Naive thymus-derived CD4-positive, alpha-beta T cell (primary cell): ENCODE measurements around the gene DPH7. TPM values are rescaled to one million over a fixed set of nuclear protein-coding genes. Genes with fewer than 3 reads are reported as not detected.

Experiments
- ATAC-seq: fragments of 150-1000 bp; cut with Tn5 transposase; 2 replicates; pipeline ENCODE4 v1.10.0; 2021; ENCODE audit warnings: mild to moderate bottlenecking, moderate library complexity
- CTCF ChIA-PET: fragments of 350-600 bp; sonication (Branson Sonifier 250); formaldehyde crosslinking; loops from one replicate; lab custom pipeline; 2021; ENCODE audit warnings: antibody characterized with exemption; lab: Charles Lee
- POLR2A ChIA-PET: fragments of 350-600 bp; sonication (Branson Sonifier 250); formaldehyde crosslinking; loops from one replicate; lab custom pipeline; 2021; ENCODE audit warnings: antibody characterized with exemption, inconsistent platforms; lab: Charles Lee
- DNase-seq, 9 donors: peaks; one replicate each; pipeline versions ENCODE4 v3.0.0 to v3.0.0-alpha.2; 2020 to 2022; ENCODE audit warnings: mixed read lengths in 1 of 9
- H3K27ac ChIP-seq: one replicate; pipeline ENCODE4 v1.7.0; 2013; ENCODE audit warnings: mild to moderate bottlenecking, low read depth, low read length, moderate library complexity
- H3K27me3 ChIP-seq, 2 donors: one replicate each; pipeline ENCODE4 v1.7.0; 2013; ENCODE audit warnings: low read length in 2 of 2, mild to moderate bottlenecking in 2 of 2, moderate library complexity in 2 of 2; ENCODE audit not compliant: control insufficient read depth in 2 of 2, insufficient read depth in 2 of 2
- H3K36me3 ChIP-seq, 3 experiments: 1 replicate in 2 of 3; 2 replicates in 1 of 3; pipeline ENCODE4 v1.7.0; 2013; ENCODE audit warnings: low read length in 3 of 3, mild to moderate bottlenecking in 3 of 3, moderate library complexity in 1 of 3; ENCODE audit not compliant: insufficient read depth in 3 of 3, control insufficient read depth in 2 of 3
- H3K4me1 ChIP-seq, 2 donors: one replicate each; pipeline ENCODE4 v1.7.0; 2013; ENCODE audit warnings: low read length in 2 of 2, mild to moderate bottlenecking in 2 of 2, moderate library complexity in 1 of 2; ENCODE audit not compliant: control insufficient read depth in 2 of 2, insufficient read depth in 2 of 2
- H3K4me3 ChIP-seq: 2 replicates; pipeline ENCODE4 v1.7.0; 2013; ENCODE audit warnings: mild to moderate bottlenecking, low read length
- H3K9me3 ChIP-seq, 3 experiments: 1 replicate in 2 of 3; 2 replicates in 1 of 3; pipeline ENCODE4 v1.7.0; 2013; ENCODE audit warnings: low read length in 3 of 3; ENCODE audit not compliant: control insufficient read depth in 2 of 3
- H3K27ac Mint-ChIP-seq, 9 donors: one replicate each; pipeline ENCODE4 v1.8.0; 2020 to 2022; ENCODE audit warnings: mixed read lengths in 9 of 9, mild to moderate bottlenecking in 8 of 9, moderate library complexity in 5 of 9, inconsistent platforms in 2 of 9
- H3K27me3 Mint-ChIP-seq, 5 donors: one replicate each; pipeline ENCODE4 v1.8.0; 2021 to 2022; ENCODE audit warnings: mixed read lengths in 5 of 5, mild to moderate bottlenecking in 1 of 5
- H3K36me3 Mint-ChIP-seq, 5 donors: one replicate each; pipeline ENCODE4 v1.8.0; 2020 to 2022; ENCODE audit warnings: mixed read lengths in 5 of 5, mild to moderate bottlenecking in 3 of 5, inconsistent platforms in 1 of 5
- H3K4me1 Mint-ChIP-seq, 7 donors: one replicate each; pipeline ENCODE4 v1.8.0; 2020 to 2022; ENCODE audit warnings: mixed read lengths in 7 of 7, mild to moderate bottlenecking in 3 of 7, inconsistent platforms in 1 of 7
- H3K4me3 Mint-ChIP-seq, 10 donors: one replicate each; pipeline ENCODE4 v1.8.0; 2020 to 2022; ENCODE audit warnings: mild to moderate bottlenecking in 10 of 10, mixed read lengths in 10 of 10, moderate library complexity in 6 of 10, inconsistent platforms in 2 of 10
- H3K9me3 Mint-ChIP-seq, 11 donors: one replicate each; pipeline ENCODE4 v1.8.0; 2020 to 2022; ENCODE audit warnings: mixed read lengths in 11 of 11, mild to moderate bottlenecking in 4 of 11, inconsistent platforms in 1 of 11, moderate library complexity in 1 of 11
- intact Hi-C, 2 donors: fragments of 100-400 bp; cut with micrococcal nuclease; formaldehyde crosslinking; loops; one replicate each; pipeline ENCODE4 v1.15.1; 2023
- polyA plus RNA-seq, 2 donors: library from polyadenylated mRNA; unstranded; fragments of 300-500 nt; fragmentation: Illumina TruSeq; gene quantifications; one replicate each; pipeline ENCODE4 v1.2.3, GENCODE V29; 2021
- total RNA-seq, 6 experiments: library from RNA in 5 of 6; stranded (reverse) in 5 of 6; gene quantifications; 1 replicate in 5 of 6; 2 replicates in 1 of 6; pipeline ENCODE4 v1.2.3 and lab custom pipeline; 2021 to 2026

DPH7 gene
- total and polyA plus RNA-seq, 7 experiments from 2014 or later, result 29.7 to 77.5 (median 47.8) TPM

DNA sequence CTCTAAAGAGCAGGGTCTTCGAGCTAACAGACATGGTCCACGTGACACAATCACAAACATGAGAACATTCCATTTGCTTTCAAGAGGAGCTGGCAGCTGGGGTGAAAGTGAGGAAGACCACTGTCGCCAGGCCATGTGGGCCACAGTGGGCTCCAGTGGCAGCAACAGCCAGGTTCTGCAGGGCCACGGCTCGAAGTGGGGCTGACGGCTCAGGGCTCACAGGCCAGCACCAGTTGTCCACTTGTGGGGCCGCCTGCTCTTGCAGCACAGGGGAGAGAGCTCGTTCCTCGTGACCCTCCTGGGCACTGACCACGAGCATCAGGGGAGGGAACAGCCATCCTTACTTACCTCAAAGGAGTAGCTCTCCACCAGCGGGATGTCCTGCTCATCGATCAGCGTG lies 9.6 kb upstream of the DPH7 start:
- Mint-ChIP-seq H3K9me3 (no peaks in the 10 kb centered on the region), H3K4me1 (peaks cover 7 to 27% (median 16%) of the 10 kb centered on the region in 7 donors), H3K4me3 (peak overlapping the region; percentile 49 to 90 (median 75)), H3K27me3 (no peaks in the 10 kb centered on the region), H3K36me3 (peaks cover 0 to 22% (median 8%) of the 10 kb centered on the region in 5 donors), H3K27ac (peak overlapping the region in 2 of 9 donors; percentile 24 to 78)
- peaks cover 0 to 12% of the 10 kb centered on the region in 2 donors for H3K4me1 ChIP-seq
- no peaks in the 10 kb centered on the region for H3K9me3 ChIP-seq
- no peak overlapping the region for H3K4me3 ChIP-seq
- DNase-seq, result no peak
- H3K36me3 ChIP-seq, result peaks cover 0 to 48% (median 0%) of the 10 kb centered on the region in 3 experiments
- no peaks in the 10 kb centered on the region for H3K27me3 ChIP-seq
- no peak overlapping the region for H3K27ac ChIP-seq
- POLR2A ChIA-PET, result interaction anchor here (0.9 to 1.2 kb wide), 3 partner anchors 7 to 31 kb away, joined by 4 to 5 read pairs (median 4); partner anchors contain the start of gene EHMT1
- CTCF ChIA-PET, result interaction anchor here (1.0 to 1.2 kb wide), 2 partner anchors 9 to 40 kb away, joined by 4 read pairs; no protein-coding TSS in a partner anchor
- intact Hi-C loops, result no loop called here
- no peak for ATAC-seq

DNA sequence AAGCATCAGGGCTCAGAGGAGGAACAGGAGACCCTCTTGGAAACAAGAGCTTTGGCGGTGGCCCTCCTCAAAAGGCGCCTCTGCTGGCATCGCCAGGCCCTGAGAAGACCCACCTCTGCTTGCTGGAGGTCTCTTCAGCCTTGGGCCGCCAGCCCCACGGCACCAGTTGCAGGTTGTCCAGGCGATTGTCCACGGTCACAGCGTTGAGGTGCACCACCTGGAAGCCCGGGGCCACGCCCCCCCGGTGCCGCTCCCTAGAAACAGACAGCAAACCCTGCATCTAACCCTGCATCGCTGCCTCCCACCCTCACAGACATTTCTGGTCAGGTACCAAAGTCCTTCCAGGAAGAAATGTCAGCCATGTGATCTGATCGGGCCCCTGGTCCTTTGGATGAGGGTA lies 8.1 kb upstream of the DPH7 start:
- CTCF ChIA-PET, result interaction anchor here (0.8 kb wide), 1 partner anchor 8 kb away, joined by 4 read pairs; no protein-coding TSS in a partner anchor
- POLR2A ChIA-PET, result no interaction called here
- peaks cover 0 to 28% (median 8%) of the 10 kb centered on the region in 5 donors for H3K36me3 Mint-ChIP-seq

DNA sequence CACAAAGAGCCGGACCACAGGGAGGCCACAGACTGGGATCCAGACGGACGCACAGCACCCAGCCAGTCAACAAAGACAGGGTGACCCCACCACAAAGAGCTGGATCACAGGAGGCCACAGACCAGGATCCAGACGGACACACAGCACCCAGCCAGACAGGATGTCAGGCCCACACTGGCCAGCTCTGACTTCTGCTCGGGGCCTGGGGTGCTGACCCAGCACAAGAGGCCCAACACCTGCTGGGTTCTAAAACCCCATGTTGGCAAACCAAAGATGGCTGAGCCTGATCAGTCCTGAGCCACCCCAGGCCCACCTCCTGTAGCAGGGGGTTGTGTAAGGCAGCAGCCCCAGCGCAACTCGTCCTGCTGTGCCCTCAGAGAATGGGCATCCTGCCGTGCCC lies 5.2 kb upstream of the DPH7 start:
- no peaks in the 10 kb centered on the region for H3K9me3 ChIP-seq
- peaks cover 3 to 10% of the 10 kb centered on the region in 2 donors for H3K4me1 ChIP-seq
- intact Hi-C loops, result no loop called here
- POLR2A ChIA-PET, result interaction anchor here (0.6 kb wide), 1 partner anchor 19 kb away, joined by 3 read pairs; no protein-coding TSS in a partner anchor
- Mint-ChIP-seq H3K9me3 (no peaks in the 10 kb centered on the region), H3K27ac (peak overlapping the region in 1 of 9 donors; percentile 47), H3K4me3 (no peak overlapping the region), H3K27me3 (no peaks in the 10 kb centered on the region), H3K4me1 (peaks cover 4 to 22% (median 11%) of the 10 kb centered on the region in 7 donors), H3K36me3 (peaks cover 0 to 28% (median 8%) of the 10 kb centered on the region in 5 donors)
- no peak overlapping the region for H3K4me3 ChIP-seq
- no peak for DNase-seq
- CTCF ChIA-PET, result no interaction called here
- ATAC-seq, result no peak
- H3K27me3 ChIP-seq, result no peaks in the 10 kb centered on the region
- peaks cover 0 to 71% (median 0%) of the 10 kb centered on the region in 3 experiments for H3K36me3 ChIP-seq
- no peak overlapping the region for H3K27ac ChIP-seq

More for the DNA sequence above, 8.1 kb upstream of the DPH7 start:
- Mint-ChIP-seq H3K27ac (no peak overlapping the region), H3K27me3 (no peaks in the 10 kb centered on the region), H3K4me3 (no peak overlapping the region), H3K4me1 (peaks cover 7 to 27% (median 16%) of the 10 kb centered on the region in 7 donors), H3K9me3 (no peaks in the 10 kb centered on the region)
- Histone ChIP-seq H3K9me3 (no peaks in the 10 kb centered on the region), H3K36me3 (peaks cover 0 to 61% (median 0%) of the 10 kb centered on the region in 3 experiments), H3K27me3 (no peaks in the 10 kb centered on the region), H3K4me3 (no peak overlapping the region), H3K4me1 (peaks cover 0 to 12% of the 10 kb centered on the region in 2 donors), H3K27ac (no peak overlapping the region)
- DNase-seq (no peak), ATAC-seq (no peak)
- intact Hi-C loops, result no loop called here

DNA sequence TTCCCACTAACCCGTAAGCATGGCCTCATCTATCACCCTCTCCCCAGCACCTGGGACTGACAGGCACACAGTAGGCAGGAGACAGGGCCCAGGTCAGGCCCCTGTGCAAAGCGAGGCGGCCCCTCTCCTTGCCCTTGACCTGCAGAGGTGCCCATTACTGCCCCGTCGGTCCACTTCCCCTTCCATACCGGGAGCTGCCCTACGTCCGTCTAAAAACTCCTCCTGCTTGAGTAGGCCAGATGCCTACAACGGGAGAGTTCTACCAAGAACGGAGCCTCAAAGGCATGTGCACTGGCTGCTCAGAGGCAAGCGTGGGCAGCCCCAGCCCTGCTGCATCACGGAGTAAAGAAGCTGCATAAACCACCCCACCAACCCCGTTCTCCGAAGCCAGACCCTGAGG lies 4.6 kb upstream of the DPH7 start:
- ATAC-seq (no peak), DNase-seq (no peak)
- Mint-ChIP-seq H3K4me1 (peaks cover 4 to 18% (median 12%) of the 10 kb centered on the region in 7 donors), H3K9me3 (no peaks in the 10 kb centered on the region), H3K27ac (peak overlapping the region in 1 of 9 donors; percentile 47), H3K27me3 (no peaks in the 10 kb centered on the region), H3K4me3 (peak overlapping the region in 1 of 10 donors; percentile 41), H3K36me3 (peaks cover 0 to 27% (median 8%) of the 10 kb centered on the region in 5 donors)
- Histone ChIP-seq H3K4me1 (peaks cover 6% of the 10 kb centered on the region in 2 donors), H3K36me3 (peaks cover 0 to 68% (median 0%) of the 10 kb centered on the region in 3 experiments), H3K4me3 (no peak overlapping the region), H3K27ac (no peak overlapping the region), H3K27me3 (no peaks in the 10 kb centered on the region), H3K9me3 (no peaks in the 10 kb centered on the region)
- POLR2A ChIA-PET, result no interaction called here
- CTCF ChIA-PET, result no interaction called here
- intact Hi-C loops, result no loop called here

DNA sequence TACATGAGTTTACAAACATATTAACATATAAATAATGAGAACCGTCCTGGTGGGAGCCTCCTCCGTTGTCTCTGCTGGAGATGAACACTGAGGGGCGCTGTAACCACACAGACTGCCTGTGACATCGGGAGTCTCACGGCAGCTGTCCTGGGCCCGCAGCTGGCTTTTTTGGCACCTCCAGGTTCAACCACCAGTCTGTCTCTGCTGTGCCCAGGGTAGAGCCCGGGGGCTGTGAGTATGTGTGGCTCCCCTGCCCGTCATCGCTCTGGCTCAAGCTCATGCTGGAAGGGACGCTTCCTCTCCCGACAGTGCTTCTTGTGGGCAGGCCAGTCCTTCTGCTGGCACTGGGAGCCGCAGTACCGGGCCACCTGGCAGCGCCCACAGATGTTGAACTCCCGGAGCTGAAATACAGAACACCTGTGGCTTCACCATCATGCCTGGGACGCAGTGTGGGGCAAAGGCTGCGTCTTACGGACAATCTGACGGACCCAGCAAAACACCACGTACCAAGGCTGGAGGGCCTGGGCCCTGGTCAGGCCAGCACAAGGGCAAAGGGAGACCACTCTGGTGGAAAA lies 3.6 kb upstream of the DPH7 start:
- ATAC-seq (no peak), DNase-seq (no peak)
- no peaks in the 10 kb centered on the region for H3K9me3 Mint-ChIP-seq
- no peaks in the 10 kb centered on the region for H3K27me3 ChIP-seq
- peaks cover 8 to 12% of the 10 kb centered on the region in 2 donors for H3K4me1 ChIP-seq
- no peak overlapping the region for H3K4me3 ChIP-seq
- peaks cover 0 to 17% (median 12%) of the 10 kb centered on the region in 7 donors for H3K4me1 Mint-ChIP-seq
- intact Hi-C loops, result no loop called here
- H3K36me3 Mint-ChIP-seq, result peaks cover 0 to 18% (median 5%) of the 10 kb centered on the region in 5 donors
- POLR2A ChIA-PET, result interaction anchor here (1.3 kb wide), 1 partner anchor 36 kb away, joined by 4 read pairs; the partner anchor contains the start of gene EHMT1
- H3K4me3 Mint-ChIP-seq, result no peak overlapping the region
- H3K27me3 Mint-ChIP-seq, result no peaks in the 10 kb centered on the region
- CTCF ChIA-PET, result no interaction called here
- no peak overlapping the region for H3K27ac Mint-ChIP-seq
- H3K36me3 ChIP-seq, result peaks cover 0 to 59% (median 0%) of the 10 kb centered on the region in 3 experiments
- no peak overlapping the region for H3K27ac ChIP-seq
- no peaks in the 10 kb centered on the region for H3K9me3 ChIP-seq

DNA sequence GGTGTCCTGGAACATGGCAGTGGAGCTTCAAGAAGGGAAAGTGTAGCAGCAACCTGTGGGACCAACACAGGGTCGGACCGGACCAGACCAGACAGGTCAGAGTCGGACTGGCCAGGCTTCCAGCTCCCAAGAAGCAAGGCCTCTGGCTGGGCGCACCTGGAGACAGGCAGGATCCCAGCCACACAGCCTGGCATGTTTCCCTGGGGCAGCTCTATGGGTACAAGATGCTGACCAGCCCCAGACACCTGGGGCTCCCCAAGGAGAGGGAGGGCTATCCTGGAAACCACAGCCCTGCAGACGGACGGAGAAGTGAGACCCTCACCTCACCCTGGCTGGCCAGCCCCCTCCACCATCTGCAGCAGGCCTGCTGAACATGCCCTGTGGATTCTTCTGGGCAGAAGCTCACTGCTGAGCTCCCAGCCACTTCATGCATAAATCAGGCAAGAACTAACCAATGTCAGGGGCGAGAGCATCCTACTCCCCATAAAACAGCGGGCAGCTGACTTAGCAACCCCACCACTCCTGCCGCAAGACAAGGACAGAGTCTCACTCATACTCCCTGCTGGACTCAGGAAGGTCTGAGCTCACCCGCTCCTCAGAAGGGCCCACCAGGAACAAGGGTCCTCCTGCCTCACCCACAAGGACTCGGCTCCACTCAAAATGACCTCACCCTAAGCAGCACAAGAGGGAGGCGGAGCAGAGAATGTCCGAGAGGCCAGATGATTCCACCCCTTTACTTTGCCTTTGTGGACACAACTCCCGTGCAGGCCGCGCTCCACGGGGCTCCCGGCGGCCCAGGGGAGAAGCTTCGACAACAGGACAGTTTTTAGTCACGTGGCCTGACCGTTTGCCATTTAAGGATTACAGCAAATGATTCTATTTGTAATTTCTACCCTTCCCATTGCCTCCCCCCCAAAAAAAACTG lies 2.9 kb upstream of the DPH7 start:
- no peak overlapping the region for H3K27ac Mint-ChIP-seq
- no peaks in the 10 kb centered on the region for H3K27me3 Mint-ChIP-seq
- H3K4me3 Mint-ChIP-seq, result peak overlapping the region in 1 of 10 donors; percentile 34
- Histone ChIP-seq H3K4me1 (peaks cover 8 to 13% of the 10 kb centered on the region in 2 donors), H3K27me3 (no peaks in the 10 kb centered on the region), H3K4me3 (no peak overlapping the region), H3K36me3 (peaks cover 0 to 51% (median 0%) of the 10 kb centered on the region in 3 experiments), H3K27ac (no peak overlapping the region), H3K9me3 (no peaks in the 10 kb centered on the region)
- intact Hi-C loops, result no loop called here
- POLR2A ChIA-PET, result interaction anchor here (1.1 to 1.3 kb wide), 2 partner anchors 7 to 37 kb away, joined by 4 read pairs; partner anchors contain the start of gene EHMT1
- DNase-seq (no peak), ATAC-seq (no peak)
- H3K36me3 Mint-ChIP-seq, result peaks cover 0 to 14% (median 5%) of the 10 kb centered on the region in 5 donors
- CTCF ChIA-PET, result interaction anchor here (2.6 kb wide), 1 partner anchor 47 kb away, joined by 12 read pairs; no protein-coding TSS in a partner anchor
- no peaks in the 10 kb centered on the region for H3K9me3 Mint-ChIP-seq
- peaks cover 0 to 22% (median 18%) of the 10 kb centered on the region in 7 donors for H3K4me1 Mint-ChIP-seq
